ENCODE results near the gene LY86. TPM values are rescaled to one million over a fixed set of nuclear protein-coding genes. Genes with fewer than 3 reads are reported as not detected.

Gene LY86
- total and polyA plus RNA-seq, 3 donors from 2014 or later: 0.87 to 3.5 (median 1.6) TPM

GRCh38 chr6:6660339-6661045 lies 72.0 kb downstream of the LY86 start:
- H3K27ac ChIP-seq: no peak overlapping the region

DNA sequence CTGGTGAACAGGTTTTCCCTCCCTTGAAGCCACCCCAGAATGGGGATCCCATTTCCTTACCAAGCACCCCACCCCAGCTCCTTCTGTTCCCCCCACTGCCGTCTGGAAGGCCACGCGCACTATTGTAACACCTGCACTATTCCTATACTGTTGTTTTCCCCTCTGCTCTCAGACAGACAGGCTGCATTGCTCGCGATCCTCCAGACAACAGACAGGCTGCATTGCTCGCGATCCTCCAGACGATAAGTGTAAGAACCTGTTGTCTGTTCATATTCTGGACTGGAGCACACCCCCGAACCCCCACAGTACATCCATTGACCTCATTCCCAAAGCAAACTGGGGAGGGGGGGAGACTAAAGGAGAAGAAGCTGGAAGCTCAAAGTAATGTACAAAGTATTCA lies 72.7 kb downstream of the LY86 start:
- H3K27me3 ChIP-seq: no peaks in the 10 kb centered on the region
- H3K4me3 ChIP-seq: no peak overlapping the region
- intact Hi-C loops (cut with DNase I; ENCODE audit: low total_unique reads): no loop called here
- peaks cover 14% of the 10 kb centered on the region for H3K4me1 ChIP-seq
- TF ChIP-seq POLR2A (IDR thresholded peaks at IDR 0.05): no peak
- TF ChIP-seq, protein P1, sequence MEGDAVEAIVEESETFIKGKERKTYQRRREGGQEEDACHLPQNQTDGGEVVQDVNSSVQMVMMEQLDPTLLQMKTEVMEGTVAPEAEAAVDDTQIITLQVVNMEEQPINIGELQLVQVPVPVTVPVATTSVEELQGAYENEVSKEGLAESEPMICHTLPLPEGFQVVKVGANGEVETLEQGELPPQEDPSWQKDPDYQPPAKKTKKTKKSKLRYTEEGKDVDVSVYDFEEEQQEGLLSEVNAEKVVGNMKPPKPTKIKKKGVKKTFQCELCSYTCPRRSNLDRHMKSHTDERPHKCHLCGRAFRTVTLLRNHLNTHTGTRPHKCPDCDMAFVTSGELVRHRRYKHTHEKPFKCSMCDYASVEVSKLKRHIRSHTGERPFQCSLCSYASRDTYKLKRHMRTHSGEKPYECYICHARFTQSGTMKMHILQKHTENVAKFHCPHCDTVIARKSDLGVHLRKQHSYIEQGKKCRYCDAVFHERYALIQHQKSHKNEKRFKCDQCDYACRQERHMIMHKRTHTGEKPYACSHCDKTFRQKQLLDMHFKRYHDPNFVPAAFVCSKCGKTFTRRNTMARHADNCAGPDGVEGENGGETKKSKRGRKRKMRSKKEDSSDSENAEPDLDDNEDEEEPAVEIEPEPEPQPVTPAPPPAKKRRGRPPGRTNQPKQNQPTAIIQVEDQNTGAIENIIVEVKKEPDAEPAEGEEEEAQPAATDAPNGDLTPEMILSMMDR (IDR thresholded peaks at IDR 0.05): no peak
- no peak overlapping the region for H3K27ac ChIP-seq
- no peaks in the 10 kb centered on the region for H3K9me3 ChIP-seq
- no peak for DNase-seq
- no peaks in the 10 kb centered on the region for H3K36me3 ChIP-seq (ENCODE audit: low read depth, missing control alignments)
- WGBS, 2 donors: 85 to 87% methylated on average over 9 of the region's 9 CpGs

More at GRCh38 chr6:6660339-6661045, 72.0 kb downstream of the LY86 start:
- Histone ChIP-seq H3K27me3 (no peaks in the 10 kb centered on the region), H3K4me3 (no peak overlapping the region), H3K36me3 (ENCODE audit: low read depth, missing control alignments) (no peaks in the 10 kb centered on the region), H3K4me1 (peaks cover 14% of the 10 kb centered on the region), H3K9me3 (no peaks in the 10 kb centered on the region)
- DNase-seq: no peak
- TF ChIP-seq, protein P1 (IDR thresholded peaks at IDR 0.05): no peak
- intact Hi-C loops (cut with DNase I; ENCODE audit: low total_unique reads): no loop called here
- 84 to 87% methylated on average over 9 of the region's 9 CpGs for WGBS, 2 donors

GRCh38 chr6:6661684-6662083 lies 73.2 kb downstream of the LY86 start:
- intact Hi-C loops (cut with DNase I; ENCODE audit: low total_unique reads): no loop called here
- TF ChIP-seq POLR2A (IDR thresholded peaks at IDR 0.05): no peak
- TF ChIP-seq, protein P1 (IDR thresholded peaks at IDR 0.05): no peak
- H3K9me3 ChIP-seq: no peaks in the 10 kb centered on the region
- DNase-seq: peak; percentile 71
- no peak overlapping the region for H3K27ac ChIP-seq
- H3K27me3 ChIP-seq: no peaks in the 10 kb centered on the region
- H3K4me1 ChIP-seq: peaks cover 10% of the 10 kb centered on the region
- H3K4me3 ChIP-seq: no peak overlapping the region
- no peaks in the 10 kb centered on the region for H3K36me3 ChIP-seq (ENCODE audit: low read depth, missing control alignments)
- whole genome bisulfite sequencing, 2 donors: 41 to 42% methylated on average over 3 of the region's 3 CpGs

- H3K27me3 ChIP-seq: no peaks in the 10 kb centered on the region
- H3K27ac ChIP-seq: no peak overlapping the region
- WGBS, 2 donors: 93 to 96% methylated on average over 8 to 10 of the region's 10 CpGs
- intact Hi-C loops (cut with DNase I; ENCODE audit: low total_unique reads): no loop called here
- no peak overlapping the region for H3K4me3 ChIP-seq
- H3K4me1 ChIP-seq: peaks cover 6% of the 10 kb centered on the region
- no peaks in the 10 kb centered on the region for H3K9me3 ChIP-seq
- H3K36me3 ChIP-seq (ENCODE audit: low read depth, missing control alignments): no peaks in the 10 kb centered on the region
- TF ChIP-seq, protein P1 (IDR thresholded peaks at IDR 0.05): no peak
- TF ChIP-seq POLR2A (IDR thresholded peaks at IDR 0.05): no peak
- no peak for DNase-seq
Measured at GRCh38 chr6:6663421-6664135, 75.1 kb downstream of the LY86 start.

All from testis (tissue), 3 donors.